Progenitor cell of endocrine pancreas (in vitro differentiated cells): ENCODE results near the gene GSG1. TPM values are rescaled to one million over a fixed set of nuclear protein-coding genes. Genes with fewer than 3 reads are reported as not detected.

ENCODE experiments used
- DNase-seq: peaks from one replicate; pipeline ENCODE4 v3.0.0; 2021; ENCODE audit warnings: low spot score; ENCODE audit not compliant: unreplicated experiment
- H3K27ac Mint-ChIP-seq: 2 replicates; pipeline ENCODE4 v1.8.0; 2021; ENCODE audit warnings: mild to moderate bottlenecking, moderate library complexity, mixed read lengths
- H3K27me3 Mint-ChIP-seq: 2 replicates; pipeline ENCODE4 v1.8.0; 2021; ENCODE audit warnings: mixed read lengths
- H3K36me3 Mint-ChIP-seq: 2 replicates; pipeline ENCODE4 v1.8.0; 2022; ENCODE audit warnings: mixed read lengths; ENCODE audit not compliant: insufficient read depth
- H3K4me1 Mint-ChIP-seq: 2 replicates; pipeline ENCODE4 v1.8.0; 2021; ENCODE audit warnings: low read depth, mixed read lengths
- H3K4me3 Mint-ChIP-seq: 2 replicates; pipeline ENCODE4 v1.8.0; 2021; ENCODE audit warnings: low read depth, mild to moderate bottlenecking, moderate library complexity, mixed read lengths
- H3K9me3 Mint-ChIP-seq: 2 replicates; pipeline ENCODE4 v1.8.0; 2021; ENCODE audit warnings: low read depth, mixed read lengths
- total RNA-seq: library from RNA; stranded (reverse); gene quantifications from 2 replicates; pipeline ENCODE4 v1.2.1, GENCODE V29; 2021
- TF ChIP-seq, protein P1 (sequence below): fragments of 200-600 bp; sonication (generic); IDR thresholded peaks from one replicate; pipeline ENCODE4 v1.5.0; 2021; ENCODE audit warnings: antibody characterized with exemption, mild to moderate bottlenecking; ENCODE audit not compliant: unreplicated experiment

GSG1 gene
- total RNA-seq, 1 donor from 2014 or later: 0.46 TPM

DNA sequence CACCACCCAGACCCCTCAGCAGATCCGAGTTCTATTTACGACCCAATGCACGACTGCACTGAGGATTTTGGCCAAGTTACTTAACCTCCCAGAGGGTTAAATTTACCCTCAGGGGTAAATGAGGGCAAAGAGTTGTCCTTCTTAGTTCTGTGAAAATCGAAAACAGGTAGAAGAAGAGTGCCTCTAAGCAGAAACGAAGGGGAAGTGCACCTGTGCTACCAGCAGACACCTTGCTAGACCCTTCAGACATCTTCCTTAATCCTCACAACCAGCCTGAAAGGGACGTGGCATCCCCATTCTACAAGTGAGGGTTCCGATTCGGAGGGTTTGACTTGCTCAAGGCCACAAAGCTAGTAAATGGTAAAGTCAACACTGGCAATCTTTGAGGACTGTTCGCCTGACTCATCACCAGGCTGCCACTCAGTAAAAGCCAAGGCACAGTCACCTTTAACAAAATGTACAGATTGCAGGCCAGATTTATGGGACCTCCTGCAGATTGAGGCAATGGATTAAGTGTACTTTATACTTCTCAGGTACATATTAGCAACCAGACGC, 1.6 kb downstream of the GSG1 start:
- H3K4me1 Mint-ChIP-seq: peaks cover 26% of the 10 kb centered on the region
- DNase-seq: no peak

DNA sequence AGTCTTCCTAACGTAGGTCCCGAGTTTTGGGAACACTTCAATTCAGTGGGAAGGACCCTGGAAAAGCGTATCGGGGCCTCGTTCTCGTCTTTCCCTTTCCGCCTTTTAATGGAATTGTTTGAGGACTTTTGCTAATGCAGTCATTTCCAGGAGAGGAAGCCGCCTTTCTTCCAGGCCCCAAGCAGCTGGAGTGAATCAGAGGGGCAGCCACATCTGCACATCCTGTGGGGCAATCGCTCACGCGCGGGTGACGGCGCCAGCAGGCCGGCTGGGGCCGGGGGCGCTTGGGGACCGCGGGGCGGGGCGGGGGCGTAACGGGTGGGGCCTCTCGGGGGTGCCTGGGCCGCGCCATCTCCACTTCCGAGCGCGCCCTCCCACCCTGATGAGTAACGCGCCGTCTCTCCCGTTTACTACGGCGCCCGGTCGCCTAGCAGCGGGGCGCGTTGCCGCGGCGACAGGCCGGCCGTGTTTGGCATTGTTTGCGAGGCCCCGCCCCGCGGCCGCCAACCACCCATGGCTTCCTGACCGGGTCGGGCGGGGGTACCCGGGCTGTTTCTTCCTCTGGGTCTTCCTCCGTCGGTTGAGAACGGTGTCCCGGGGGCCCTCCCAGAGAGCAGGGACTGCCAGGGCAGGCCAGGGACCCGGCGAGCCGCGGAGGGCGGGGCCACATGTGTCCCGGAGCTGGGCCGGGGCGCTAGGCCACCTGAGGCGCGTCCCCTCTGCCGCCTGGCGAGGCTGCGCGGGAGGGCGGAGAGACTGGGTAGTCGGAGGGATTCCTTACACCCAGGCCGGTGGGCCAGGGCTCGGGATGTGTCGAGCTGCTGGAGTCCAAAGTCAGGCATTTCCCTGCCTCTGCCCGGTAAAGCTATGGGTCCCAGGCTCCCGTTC, 2.3 kb downstream of the GSG1 start:
- Mint-ChIP-seq H3K36me3 (no peaks in the 10 kb centered on the region), H3K4me1 (peaks cover 26% of the 10 kb centered on the region), H3K9me3 (no peaks in the 10 kb centered on the region), H3K27me3 (peaks cover 27% of the 10 kb centered on the region), H3K27ac (peak overlapping the region; percentile 95), H3K4me3 (peak overlapping the region; percentile 75)
- DNase-seq: peak; percentile 85
- TF ChIP-seq, protein P1, sequence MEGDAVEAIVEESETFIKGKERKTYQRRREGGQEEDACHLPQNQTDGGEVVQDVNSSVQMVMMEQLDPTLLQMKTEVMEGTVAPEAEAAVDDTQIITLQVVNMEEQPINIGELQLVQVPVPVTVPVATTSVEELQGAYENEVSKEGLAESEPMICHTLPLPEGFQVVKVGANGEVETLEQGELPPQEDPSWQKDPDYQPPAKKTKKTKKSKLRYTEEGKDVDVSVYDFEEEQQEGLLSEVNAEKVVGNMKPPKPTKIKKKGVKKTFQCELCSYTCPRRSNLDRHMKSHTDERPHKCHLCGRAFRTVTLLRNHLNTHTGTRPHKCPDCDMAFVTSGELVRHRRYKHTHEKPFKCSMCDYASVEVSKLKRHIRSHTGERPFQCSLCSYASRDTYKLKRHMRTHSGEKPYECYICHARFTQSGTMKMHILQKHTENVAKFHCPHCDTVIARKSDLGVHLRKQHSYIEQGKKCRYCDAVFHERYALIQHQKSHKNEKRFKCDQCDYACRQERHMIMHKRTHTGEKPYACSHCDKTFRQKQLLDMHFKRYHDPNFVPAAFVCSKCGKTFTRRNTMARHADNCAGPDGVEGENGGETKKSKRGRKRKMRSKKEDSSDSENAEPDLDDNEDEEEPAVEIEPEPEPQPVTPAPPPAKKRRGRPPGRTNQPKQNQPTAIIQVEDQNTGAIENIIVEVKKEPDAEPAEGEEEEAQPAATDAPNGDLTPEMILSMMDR: peak; percentile 22

More for the DNA sequence above, 1.6 kb downstream of the GSG1 start:
- peak overlapping the region; percentile 75 for H3K4me3 Mint-ChIP-seq
- H3K27me3 Mint-ChIP-seq: peaks cover 27% of the 10 kb centered on the region
- TF ChIP-seq, protein P1: no peak
- H3K27ac Mint-ChIP-seq: peak overlapping the region; percentile 80
- no peaks in the 10 kb centered on the region for H3K36me3 Mint-ChIP-seq
- H3K9me3 Mint-ChIP-seq: no peaks in the 10 kb centered on the region

DNA sequence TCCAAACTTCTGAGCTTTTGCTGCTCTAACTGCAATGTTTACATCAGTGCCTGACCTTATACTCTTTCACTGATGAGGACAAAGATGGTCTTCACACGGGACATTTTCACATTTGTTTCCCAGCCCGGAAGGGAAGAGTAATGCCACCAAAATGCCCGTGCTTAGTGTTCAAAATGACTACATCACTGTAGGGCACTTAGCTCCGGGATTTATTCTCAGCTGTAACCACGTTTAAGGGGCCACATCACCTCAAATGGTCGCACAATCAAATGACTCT, 2.9 kb downstream of the GSG1 start:
- H3K27ac Mint-ChIP-seq: peak overlapping the region; percentile 95
- no peaks in the 10 kb centered on the region for H3K36me3 Mint-ChIP-seq
- H3K27me3 Mint-ChIP-seq: peaks cover 27% of the 10 kb centered on the region
- H3K9me3 Mint-ChIP-seq: no peaks in the 10 kb centered on the region
- no peak for DNase-seq
- H3K4me3 Mint-ChIP-seq: peak overlapping the region; percentile 75
- TF ChIP-seq, protein P1: no peak
- peaks cover 28% of the 10 kb centered on the region for H3K4me1 Mint-ChIP-seq

DNA sequence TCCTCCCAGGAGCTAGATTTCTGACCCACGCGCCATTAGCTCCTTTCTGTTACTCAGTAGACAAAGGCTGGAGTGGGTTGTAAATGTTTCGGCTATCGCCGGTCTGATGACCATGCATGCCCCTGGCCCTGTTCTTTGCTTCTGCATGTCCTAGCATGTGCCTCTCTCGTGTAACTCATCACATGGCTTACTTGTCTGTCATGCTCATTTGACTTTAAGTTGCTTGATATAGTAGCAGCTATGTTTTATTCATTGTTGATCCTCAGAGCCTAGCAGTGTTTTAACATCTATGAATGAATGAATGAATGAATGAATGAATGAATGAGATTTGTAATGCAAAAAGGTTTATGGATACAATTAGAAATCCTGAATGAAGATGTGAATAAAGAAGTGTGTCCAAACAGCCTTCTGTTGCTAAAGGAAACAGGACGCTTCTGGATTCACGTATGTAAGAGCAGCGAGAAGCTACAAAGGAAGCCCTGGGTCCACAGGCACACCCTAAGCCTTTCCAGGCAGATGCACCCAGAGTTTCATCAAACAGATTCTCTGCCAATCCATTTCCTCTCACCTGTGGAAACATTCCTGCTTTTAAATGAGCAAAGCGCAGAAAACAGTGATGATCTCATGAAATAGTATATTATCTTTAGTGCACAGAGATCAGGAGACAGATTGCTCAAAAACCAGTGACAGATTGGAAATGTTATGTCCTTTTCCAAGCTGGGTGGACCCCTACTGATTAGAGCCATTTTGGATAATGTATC, 3.4 kb downstream of the GSG1 start:
- TF ChIP-seq, protein P1: no peak
- peak overlapping the region; percentile 95 for H3K27ac Mint-ChIP-seq
- H3K9me3 Mint-ChIP-seq: no peaks in the 10 kb centered on the region
- H3K4me1 Mint-ChIP-seq: peaks cover 31% of the 10 kb centered on the region
- no peak for DNase-seq
- H3K4me3 Mint-ChIP-seq: peak overlapping the region; percentile 75
- no peaks in the 10 kb centered on the region for H3K36me3 Mint-ChIP-seq
- peaks cover 29% of the 10 kb centered on the region for H3K27me3 Mint-ChIP-seq
